ENCODE results near the gene SGCA. TPM values are rescaled to one million over a fixed set of nuclear protein-coding genes. Genes with fewer than 3 reads are reported as not detected.

Gene SGCA
- total and polyA plus RNA-seq, 2 of the 13 experiments (the other 11 are each of a cell fraction or from before 2014, with no cell fraction given) = not detected

- TF ChIP-seq ZNF572 (CRISPR knock-in tag; IDR thresholded peaks at IDR 0.05) = peak; percentile 94; the same call in 1 of the 2 replicates
- no peak for TF ChIP-seq YEATS4 (CRISPR knock-in tag; IDR thresholded peaks at IDR 0.05; ENCODE audit: borderline replicate concordance)
- peak; percentile 81 for TF ChIP-seq ZNF441 (CRISPR knock-in tag; IDR thresholded peaks at IDR 0.05; ENCODE audit: borderline replicate concordance)
- TF ChIP-seq ZNF776 (CRISPR knock-in tag; IDR thresholded peaks at IDR 0.05) = peak; percentile 51; the same call in 1 of the 2 replicates
- TF ChIP-seq ZNF589 (CRISPR knock-in tag; conservative IDR thresholded peaks at IDR 0.05) = no peak; the same call in 1 of the 2 replicates
- 0 out of 2 replicates have a peak, but pooled peaks have one; percentile 31 for TF ChIP-seq MLX (CRISPR knock-in tag; IDR thresholded peaks at IDR 0.05)
- TF ChIP-seq ZNF569 (CRISPR knock-in tag; IDR thresholded peaks at IDR 0.05; ENCODE audit: borderline replicate concordance) = no peak
- peak; percentile 34; the same call in 1 of the 2 replicates for TF ChIP-seq TBX2 (CRISPR knock-in tag; IDR thresholded peaks at IDR 0.05; ENCODE audit: borderline replicate concordance)
- TF ChIP-seq GATAD2A (CRISPR knock-in tag; IDR thresholded peaks at IDR 0.05) = peak; percentile 63; the same call in 1 of the 2 replicates
- peak; percentile 87 for TF ChIP-seq PATZ1 (CRISPR knock-in tag; IDR thresholded peaks at IDR 0.05)
- peak; percentile 34 for TF ChIP-seq PAXIP1 (CRISPR knock-in tag; conservative IDR thresholded peaks at IDR 0.05)
- TF ChIP-seq ZFYVE20 (CRISPR knock-in tag; IDR thresholded peaks at IDR 0.05; ENCODE audit: borderline replicate concordance, low read depth) = 0 out of 2 replicates have a peak, but pooled peaks have one; percentile 0
- TF ChIP-seq ZNF382 (CRISPR knock-in tag; IDR thresholded peaks at IDR 0.05; ENCODE audit: borderline replicate concordance) = no peak
- TF ChIP-seq ZFX (CRISPR knock-in tag; IDR thresholded peaks at IDR 0.05; ENCODE audit: low read depth) = peak; percentile 57; the same call in 1 of the 2 replicates
- peak; percentile 45; the same call in 1 of the 2 replicates for TF ChIP-seq ZNF12 (CRISPR knock-in tag; IDR thresholded peaks at IDR 0.05)
- TF ChIP-seq FOXA1 (IDR thresholded peaks at IDR 0.05) = no peak
- peak; percentile 50 for TF ChIP-seq FOXA1 (CRISPR knock-in tag; IDR thresholded peaks at IDR 0.05)
- TF ChIP-seq YY1 (IDR thresholded peaks at IDR 0.05; ENCODE audit: insufficient read depth, insufficient replicate concordance, low read depth, low read length) = peak; percentile 68
- 0 out of 2 replicates have a peak, but pooled peaks have one; percentile 31 for TF ChIP-seq ZSCAN9 (CRISPR knock-in tag; IDR thresholded peaks at IDR 0.05; ENCODE audit: borderline replicate concordance)
- peak; percentile 60; the same call in 1 of the 2 replicates for TF ChIP-seq HOMEZ (CRISPR knock-in tag; IDR thresholded peaks at IDR 0.05; ENCODE audit: low read depth)
These were observed 4.5 kb upstream of the SGCA start (continued) for GRCh38 chr17:50161023-50161910.
